GM18867 (cell line): ENCODE measurements around the gene CCL14.
"Not testable (repeated sequence)": the region's sequence is repeated elsewhere in the genome, so short reads cannot be mapped to it uniquely, and the experiment has no call there.

ENCODE experiments used
- ATAC-seq: cut with Tn5 transposase; IDR thresholded peaks from one replicate; pipeline ENCODE4 v1.9.1; 2021; ENCODE audit warnings: mild to moderate bottlenecking, moderate library complexity; ENCODE audit not compliant: unreplicated experiment

The CCL14 gene

DNA sequence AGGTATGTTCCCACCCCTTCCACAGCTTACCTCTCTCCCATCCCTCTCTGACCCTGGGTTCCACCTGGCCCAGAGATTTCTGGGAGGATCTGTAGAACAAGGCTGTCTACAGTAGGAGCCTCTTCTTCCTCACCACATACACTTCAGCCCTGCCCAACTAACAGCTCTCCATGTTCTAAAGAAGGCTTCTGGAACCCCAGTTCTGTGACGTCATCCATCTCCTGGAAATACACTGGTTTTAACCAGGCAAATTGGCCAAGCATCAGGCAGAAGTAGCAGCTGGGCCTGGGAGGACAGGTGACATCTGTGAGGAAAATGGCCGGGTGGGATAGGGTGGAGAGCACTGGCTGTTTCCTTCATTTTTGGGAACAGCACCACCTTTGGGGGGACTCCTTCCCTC is 43.0 kb downstream of the CCL14 start, which contains the start of gene LYZL6:
Gene LYZL6 (minus strand): TSS at position 177 of the 400 bp plus-strand sequence. CDS start 4,357 bp downstream, outside the sequence.
- ATAC-seq: no peak

DNA sequence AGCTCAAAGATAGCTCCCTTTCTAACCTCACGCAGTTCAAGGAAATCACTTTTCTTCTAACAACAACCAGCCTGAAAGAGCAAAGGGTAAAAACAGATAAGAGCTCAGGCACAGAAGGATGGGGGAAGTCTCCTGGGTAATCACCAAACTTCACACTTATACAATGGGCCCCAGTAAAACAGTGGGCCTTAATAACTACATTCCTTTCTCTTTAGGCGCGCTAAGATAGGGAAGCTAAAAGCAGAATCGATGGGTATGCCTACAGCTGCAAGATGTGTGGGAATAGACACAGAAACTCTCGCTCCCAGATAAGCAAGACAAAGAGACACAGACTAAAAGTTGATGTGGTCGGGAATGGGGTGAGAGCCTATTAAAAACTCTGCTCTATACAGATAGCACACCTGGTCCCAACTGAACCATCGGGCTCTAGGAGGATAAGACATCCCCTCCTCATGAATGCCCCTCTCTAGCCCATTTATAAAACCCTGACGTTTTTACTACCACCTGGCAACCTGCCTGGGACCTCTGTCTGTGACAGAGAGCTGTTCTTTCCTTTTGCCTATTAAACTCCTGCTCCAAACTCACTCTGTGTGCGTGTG is 43.8 kb downstream of the CCL14 start:
- no peak for ATAC-seq

DNA sequence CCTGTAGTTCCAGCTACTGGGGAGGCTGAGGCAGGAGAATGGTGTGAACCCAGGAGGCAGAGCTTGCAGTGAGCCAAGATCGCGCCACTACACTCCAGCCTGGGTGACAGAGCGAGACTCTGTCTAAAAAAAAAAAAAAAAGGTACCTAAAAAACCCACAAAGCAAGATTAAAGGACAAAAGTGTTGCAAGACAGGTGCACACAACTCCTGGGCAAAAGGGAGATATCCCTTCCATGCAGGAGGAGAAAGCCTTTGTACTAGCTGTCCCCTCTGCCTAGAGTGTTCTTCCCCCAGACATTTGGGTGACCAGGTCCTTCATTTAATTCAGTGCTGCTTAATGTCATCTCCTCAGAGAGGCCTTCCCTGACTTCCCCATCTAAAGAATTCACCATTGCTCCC is 48.0 kb downstream of the CCL14 start:
- ATAC-seq: not testable (repeated sequence)

DNA sequence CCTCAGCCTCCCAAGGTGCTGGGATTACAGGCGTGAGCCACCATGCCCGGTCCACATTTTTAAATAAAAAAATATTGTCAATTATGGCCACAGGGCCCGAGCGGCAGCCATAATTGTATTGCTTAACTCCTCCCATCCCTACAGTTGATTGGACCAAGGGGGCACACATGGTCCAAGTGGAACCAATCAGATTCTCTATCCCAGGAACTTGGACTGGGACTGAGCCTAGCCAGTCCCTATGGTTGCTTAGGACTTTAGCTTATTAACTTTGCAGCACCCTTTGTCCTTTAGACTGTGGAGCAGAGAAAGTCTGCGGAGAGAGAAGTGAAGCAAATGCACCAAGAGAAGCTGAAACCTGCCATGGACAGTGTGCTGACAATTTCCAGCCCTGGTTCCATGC is 50.5 kb downstream of the CCL14 start:
- ATAC-seq: no peak

DNA sequence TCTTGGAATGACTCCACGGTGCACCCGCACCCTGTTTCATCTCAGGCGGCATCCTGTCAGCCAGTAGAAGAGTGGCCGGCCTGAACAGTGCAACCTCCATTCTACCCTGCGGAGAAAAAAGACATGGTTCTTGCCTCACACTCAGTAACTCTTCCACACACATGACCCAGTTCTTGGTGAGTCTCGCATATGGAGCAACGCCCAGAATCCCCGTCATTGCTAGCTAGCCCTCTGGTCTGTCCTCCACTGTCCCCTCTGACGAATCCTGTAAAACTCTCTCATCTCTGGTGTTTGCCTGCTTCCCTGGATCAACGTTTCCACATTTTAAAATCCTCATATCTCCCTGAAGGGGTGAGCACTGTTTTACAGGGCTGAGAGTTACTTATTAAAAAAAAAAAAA is 51.8 kb downstream of the CCL14 start:
- ATAC-seq: no peak
